ENCODE data around the gene GDI2. TPM values are rescaled to one million over a fixed set of nuclear protein-coding genes. Genes with fewer than 3 reads are reported as not detected.
"Not testable (repeated sequence)": the region's sequence is repeated elsewhere in the genome, so short reads cannot be mapped to it uniquely, and the experiment has no call there.

The GDI2 gene
- total RNA-seq, 1 donor from 2014 or later, result 164 TPM

DNA sequence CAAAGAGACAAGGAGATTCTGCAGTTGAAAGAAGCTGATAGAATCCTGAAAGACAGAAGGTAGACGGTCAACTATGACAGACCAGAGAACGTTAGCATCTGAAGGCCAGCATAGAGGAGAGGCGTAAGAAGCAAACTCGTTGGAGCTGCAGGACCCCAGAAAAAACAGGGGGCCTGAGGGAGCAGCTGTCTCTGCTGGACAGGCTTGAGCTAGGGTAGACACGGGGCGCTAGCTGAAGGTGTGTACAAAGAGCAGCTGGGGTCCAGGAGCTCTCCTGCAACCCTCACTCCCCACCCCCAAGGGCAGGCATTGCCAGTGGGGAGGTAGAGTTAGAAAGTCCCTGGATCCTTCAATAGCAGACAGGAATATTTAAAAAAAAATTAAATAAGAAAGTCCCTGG lies 14.6 kb upstream of the GDI2 start:
- ATAC-seq, result no peak

DNA sequence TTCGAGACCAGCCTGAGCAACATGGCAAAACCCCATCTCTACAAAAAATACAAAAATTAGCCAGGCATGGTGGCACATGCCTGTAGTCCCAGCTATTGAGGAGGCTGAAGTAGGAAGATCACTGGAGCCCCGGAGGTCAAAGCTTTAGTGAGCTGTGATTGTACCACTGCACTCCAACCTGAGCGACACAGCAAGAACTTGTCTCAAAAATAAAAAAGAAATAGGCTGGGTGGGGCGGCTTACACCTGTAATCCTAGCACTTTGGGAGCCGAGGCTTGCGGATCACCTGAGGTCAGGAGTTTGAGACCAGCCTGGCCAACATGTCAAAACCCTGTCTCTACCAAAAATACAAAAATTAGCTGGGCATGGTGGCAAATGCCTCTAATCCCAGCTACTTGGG lies 13.3 kb upstream of the GDI2 start:
- not testable (repeated sequence) for ATAC-seq

DNA sequence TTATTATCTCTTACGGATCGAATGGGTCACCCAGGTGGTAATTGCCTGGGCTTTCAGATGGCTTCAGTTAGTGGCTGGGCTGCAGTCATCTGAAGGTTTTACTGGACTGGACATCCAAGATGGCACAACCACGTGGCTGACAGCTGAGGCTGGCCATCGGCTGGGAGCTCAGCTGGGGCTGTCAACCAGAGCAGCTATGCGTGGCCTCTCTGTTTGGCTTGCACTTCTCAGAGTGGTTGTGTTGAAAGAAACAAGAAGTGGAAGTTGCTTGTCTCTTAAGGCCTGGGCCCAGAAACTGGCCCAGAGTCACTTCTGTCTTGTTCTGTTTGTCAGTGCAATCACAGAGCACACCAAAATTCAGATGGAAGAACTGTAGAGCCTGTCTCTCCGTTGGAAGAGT lies 5.7 kb upstream of the GDI2 start:
- ATAC-seq, result no peak

DNA sequence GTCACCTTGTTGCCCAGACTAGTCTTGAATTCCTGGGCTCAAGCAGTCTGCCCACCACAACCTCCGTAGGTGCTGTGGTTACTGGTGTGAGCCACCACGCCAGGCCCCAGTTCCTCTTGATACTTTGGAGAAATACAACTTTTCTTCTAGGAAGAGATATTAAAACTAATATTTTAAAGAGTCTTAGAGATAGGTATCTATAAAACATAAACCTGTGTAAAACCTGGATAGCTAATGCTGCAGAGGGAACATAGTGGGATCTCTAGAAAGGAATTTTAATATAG lies 4.8 kb upstream of the GDI2 start:
- ATAC-seq, result no peak

DNA sequence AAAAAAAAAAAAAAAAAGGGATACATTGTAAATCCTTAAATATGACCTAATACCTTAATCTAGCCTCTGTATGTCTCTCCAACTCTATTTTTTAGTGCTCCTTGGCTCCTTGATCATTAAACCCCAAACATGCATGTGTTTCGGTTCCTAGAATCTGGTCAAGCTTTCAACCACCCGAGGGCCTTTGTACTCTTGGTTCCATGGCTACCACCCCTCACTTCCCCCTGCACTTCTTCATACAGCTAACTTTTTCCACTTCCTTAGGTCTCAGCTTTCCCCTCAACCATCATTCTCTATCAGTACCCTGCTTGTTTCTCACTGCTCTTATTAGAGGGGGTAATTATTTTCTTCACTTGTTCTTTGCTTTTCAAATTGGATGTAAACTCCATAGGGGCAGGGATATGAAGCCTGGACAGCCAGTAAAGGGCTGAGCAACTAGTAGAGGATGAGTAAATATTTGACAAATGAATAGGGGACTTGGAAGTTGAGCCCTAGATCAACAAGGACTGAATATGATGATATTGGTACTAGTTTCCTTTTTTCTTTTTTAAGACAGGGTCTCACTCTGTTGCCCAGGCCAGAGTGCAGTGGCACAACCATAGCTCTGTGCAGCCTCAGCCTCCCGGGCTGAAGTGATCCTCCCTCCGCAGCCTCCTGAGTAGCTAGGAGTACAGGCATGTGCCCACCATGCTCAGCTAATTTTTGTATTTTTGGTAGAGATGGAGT lies 4.3 kb upstream of the GDI2 start:
- ATAC-seq, result no peak

DNA sequence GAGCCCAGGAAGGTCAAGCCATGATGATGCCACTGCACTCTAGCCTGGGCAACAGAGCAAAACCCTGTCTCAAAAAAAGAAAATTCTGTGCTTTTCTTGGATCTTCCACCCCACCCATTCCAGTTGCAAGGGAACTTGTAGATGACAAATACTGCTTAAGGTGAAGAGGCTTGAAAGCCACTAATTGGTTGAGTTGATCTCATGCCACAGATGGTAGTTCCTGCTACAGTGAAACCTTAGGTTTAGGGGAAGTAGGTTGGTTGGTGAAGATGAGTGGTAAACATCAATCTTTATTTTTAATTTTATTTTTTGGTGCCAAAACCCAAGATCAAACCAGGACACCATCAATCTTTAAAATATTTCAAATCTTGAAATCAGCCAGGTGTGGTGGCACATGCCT lies 2.9 kb upstream of the GDI2 start:
- no peak for ATAC-seq

DNA sequence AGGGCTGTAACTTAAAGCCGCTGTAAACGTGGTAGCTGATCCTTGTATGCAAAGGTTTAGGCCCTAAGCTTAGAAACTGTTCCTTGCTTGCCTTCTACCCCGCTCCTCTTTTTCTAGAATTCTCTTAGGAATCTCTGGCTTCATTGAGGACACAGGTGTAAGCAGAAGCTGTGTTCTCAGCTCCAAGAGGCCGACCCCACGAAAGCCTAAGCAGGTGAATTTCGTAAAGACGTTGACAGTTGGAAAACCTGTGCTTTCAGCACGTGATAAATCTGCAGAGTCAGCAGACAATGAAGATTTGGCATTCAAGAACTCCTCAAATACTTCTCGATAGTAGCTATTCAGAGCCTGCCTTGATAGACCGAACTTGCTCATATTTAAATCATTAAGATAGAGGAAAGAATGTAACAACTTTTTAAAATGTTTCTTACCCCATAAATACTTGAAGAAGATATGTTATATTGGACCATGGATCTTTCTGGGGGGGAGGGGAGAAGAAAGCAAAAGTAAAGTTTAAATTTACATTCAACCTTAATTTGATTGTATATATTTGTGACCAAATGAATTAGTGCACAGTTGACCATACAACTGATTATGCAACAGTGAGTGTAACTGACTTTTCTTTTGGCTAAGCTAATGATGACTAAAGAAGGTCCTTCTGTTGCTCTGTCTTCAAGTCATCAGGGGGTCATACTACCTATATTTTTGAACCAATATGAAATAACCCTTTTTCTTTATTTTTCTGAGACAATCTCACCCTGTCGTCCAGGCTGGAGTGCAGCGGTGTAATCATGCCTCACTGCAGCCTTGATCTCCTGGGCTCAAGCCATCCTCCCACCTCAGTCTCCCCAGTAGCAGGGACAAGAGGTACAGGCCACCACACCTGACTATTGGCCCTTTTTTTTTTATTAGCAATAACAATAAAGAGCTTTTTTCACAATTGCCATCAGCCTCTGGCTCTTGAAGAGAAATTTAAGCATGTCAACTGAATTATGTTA lies 1.2 kb upstream of the GDI2 start:
- no peak for ATAC-seq

DNA sequence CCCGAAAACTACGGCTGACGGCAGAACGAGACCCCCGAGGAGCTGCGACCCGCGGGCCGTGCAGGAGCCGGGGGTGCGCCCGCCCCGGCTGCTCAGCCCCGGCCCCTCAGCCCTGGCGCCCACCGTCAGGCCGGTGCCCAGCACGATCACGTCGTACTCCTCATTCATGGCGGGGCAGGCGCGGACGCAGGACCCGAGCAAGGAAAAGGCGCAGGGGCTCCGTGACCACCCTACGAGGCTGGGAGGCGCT lies 218 bp downstream of the GDI2 start:
- peak; percentile 30 for ATAC-seq

DNA sequence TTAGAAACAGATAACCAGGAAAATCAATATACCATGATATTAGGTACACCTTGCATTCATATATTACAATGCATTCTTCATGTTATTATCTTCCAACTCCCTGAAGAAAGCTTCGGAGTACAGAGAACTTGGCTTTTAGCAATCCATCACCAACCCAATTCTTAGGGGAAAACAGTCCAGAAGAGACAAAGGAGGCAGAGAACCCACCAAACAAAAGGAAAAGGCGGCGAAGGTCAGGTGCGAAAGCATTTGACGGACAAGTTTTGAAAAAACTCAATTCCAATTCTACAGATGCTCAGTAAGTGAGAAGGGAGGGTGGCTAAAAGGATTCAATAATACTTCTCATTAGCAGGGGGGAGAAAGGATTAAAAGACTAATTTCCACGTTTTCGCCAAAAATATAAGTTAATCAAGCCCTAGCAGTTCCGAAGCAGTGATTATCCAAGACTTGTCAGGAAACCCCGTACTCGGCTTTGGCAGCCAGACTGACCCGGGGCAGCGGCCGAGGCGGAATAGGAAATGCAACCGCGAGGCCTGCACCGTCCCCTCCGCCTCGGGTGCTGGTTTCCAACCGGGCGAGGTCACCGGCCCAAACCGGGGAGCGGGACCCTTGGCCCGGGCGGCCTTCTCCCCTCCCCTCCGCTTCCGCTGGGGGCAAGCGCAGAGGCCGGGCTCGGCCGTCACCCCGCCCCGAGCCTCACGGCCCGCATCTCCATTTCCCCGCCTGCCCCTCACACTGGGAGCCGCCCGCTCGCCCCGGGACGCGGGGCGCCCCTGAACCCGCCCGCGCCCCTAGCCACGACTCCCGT lies 747 bp downstream of the GDI2 start:
- ATAC-seq, result peak; percentile 42

DNA sequence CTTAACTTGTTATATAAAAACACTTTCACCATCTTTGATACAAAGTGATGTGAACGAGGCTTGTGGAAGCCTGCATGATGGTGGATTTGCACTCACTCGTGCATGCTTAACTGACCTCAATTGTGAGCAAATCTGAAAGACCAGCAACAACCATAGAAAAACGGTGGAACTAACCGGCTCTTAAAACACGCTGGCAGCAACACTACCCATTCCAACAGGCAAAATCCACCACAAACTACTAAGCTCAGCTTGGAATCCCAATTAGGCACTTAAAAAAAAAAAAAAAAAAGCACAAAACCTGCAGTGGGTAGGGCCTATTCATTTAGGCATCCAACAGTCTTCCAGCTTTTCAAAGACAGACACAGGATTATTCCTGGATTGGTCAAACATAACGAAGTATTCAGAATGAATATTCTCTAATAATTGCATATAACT lies 1.8 kb downstream of the GDI2 start:
- ATAC-seq, result no peak

DNA sequence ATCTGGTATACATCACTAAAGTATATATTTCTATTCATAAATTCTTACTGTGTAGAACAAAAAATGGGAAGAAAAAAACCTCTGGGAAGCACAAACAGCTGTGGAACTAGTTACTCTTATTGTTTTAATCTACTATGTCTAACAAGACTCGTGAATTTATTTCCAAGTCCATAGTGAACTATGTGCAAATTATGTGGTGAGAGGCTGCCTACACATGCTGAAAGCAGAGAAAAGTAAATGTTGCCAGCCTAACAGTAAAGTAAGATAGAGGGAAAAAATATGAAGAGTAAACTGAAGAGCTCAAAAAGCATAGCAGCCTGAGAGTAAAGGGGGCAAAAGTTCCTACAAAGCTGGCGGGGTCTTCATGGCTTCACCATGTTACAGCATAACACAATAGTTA lies 3.0 kb downstream of the GDI2 start:
- ATAC-seq, result no peak

DNA sequence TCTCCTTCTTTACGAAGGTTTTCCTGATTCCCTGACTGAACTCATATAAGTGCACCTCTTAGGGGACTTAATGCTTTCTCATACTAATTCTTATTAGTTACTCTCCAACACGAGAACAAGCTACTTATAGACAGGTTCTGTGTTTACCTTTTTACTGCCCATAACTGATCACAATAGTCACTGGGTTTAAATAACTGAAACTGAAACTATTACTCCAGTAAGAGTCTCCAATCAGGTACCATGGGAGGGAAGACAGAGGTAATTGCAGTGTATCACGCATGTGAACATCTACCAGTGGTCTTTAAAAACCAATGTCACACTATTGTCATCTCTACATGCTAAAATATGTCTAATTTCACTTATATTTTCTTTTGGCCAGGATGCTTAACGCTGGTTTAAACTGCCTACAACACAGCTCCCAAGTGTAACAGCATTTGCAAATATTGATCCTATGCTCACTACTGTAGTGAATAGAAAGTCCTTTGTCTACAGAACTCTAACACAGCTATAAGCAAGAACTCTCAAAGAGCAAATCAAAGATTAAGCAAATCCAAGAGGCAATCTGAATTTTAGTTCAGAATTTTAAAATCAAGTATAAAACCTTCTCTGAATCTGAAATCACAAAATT lies 3.6 kb downstream of the GDI2 start:
- ATAC-seq, result no peak

DNA sequence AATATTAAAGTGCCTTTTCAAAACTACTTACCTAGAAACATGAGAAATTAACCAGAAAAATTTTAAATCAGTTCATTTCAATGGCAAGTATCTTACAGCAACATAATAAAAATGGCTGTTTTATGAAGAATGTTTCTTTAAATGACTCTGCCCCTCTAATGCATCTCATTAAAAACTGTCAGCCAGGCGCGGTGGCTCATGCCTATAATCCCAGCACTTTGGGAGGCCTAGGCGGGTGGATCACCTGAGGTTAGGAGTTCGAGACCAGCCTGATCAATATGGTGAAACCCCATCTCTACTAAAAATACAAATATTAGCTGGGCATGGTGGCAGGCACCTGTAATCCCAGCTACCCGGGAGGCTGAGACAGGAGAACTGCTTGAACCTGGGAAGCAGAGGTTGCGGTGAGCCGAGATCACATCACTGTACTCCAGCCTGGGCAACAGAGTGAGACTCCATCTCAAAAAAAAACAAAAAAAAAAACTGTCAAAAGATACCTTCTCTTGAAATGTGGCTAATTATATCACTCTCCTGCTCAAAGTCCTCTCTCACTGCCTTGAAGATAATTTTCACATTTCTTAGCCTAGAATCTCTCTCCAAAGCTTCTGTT lies 4.3 kb downstream of the GDI2 start:
- ATAC-seq, result not testable (repeated sequence)

DNA sequence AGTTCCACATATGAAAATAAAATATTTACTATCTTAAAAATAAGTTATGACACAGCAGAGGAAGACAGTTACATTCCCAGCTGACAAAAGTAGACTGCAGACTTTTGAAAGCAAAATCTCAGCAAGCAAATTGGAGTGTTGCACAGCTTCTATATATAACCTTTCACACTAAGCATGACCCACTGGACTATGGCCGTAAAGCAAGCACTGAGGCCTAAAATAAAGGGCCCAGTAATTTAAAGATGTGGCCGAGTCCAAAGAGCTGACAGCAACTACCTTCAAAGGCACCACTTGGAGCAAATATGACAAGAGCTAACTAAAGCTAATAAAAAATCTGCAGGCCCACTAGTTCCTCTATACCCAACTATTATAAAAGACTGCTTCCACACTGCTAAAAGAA lies 6.5 kb downstream of the GDI2 start:
- ATAC-seq, result no peak

DNA sequence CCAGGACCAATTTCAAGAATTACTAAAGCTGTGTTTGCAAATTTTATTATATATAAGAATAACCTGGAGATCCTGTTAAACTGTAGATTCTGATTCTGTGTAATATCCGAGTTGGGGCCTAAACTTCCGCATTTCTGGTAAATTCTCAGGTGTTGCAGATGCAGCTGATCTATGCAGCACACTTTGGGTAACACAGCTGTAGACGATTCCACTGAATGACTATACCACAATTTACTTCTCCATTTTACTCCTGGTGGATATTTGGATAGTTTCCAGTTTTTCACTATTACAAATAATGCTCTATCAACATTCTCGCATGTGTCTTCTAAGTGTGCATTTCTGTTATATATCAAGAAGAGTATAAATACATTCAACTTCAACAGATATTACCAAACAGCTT lies 7.5 kb downstream of the GDI2 start:
- ATAC-seq, result no peak

DNA sequence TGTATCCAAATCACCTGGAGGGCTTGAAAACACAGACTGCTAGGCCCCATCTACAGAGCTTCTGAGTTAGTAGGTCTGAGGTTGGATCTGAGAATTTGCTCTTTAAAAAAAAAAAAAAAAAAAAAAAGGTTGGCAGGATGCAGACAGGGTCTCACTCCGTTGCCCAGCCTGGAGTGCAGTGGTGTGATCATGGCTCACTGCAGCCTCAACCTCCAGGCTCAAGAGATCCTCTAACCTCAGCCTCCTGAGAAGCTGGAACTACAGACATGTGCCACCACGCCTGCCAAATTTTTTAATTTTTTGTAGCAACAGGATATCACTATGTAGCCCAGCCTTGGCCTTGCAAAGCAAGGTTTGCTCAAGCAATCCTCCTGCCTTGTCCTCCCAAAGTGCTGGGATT lies 8.0 kb downstream of the GDI2 start:
- ATAC-seq, result no peak

DNA sequence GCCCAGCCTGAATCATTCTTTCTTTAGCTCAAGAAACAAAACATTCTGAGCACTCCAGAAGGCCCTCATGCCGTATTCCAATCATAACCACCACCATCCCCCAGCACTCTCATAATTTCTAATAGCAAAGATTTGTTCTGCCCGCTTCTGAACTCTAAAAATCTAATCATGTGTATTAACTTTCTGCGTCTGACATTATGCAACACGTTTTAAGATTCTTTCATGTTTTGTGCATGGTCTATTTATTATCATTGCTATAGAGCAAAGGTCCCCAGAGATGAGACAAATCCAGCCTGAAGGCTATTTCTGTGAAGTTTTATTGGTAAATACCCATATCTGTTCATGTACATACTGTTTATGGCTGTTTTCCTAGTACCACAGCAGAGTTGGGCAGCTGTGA lies 8.8 kb downstream of the GDI2 start:
- no peak for ATAC-seq

DNA sequence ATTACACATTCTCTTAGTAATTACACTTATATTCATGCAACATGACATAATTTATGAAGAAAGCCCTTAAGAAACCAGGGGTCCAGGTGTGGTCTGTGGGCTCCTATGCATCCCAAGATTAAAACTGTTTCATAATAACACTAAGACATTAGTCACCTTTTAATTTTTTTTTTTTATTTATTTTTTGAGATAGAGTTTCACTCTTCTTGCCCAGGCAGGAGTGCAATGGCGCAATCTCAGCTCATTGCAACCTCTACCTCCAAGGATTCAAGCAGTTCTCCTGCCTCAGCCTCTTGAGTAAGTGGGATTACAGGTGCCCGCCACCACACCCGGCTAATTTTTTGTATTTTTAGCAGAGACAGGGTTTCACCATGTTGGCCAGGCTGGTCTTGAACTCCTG lies 12.5 kb downstream of the GDI2 start:
- no peak for ATAC-seq

DNA sequence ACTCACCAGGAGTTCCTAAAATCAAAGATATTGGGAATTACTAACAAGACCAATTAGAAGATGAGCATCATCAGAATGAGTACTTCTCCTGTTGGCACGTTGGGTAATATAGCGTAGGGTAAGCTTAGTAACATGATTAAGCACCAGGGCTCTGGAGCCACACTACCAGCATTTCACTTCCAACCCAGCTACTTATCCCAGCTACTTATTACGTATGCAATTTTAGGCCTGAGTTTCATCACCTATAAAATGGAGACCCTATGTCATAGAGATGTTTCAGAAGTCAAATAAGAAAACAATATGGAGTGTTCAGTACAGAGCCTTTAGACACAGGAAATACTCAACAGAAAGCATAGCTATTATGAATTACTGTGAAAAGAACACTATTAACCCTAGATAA lies 19.0 kb downstream of the GDI2 start:
- ATAC-seq, result no peak

DNA sequence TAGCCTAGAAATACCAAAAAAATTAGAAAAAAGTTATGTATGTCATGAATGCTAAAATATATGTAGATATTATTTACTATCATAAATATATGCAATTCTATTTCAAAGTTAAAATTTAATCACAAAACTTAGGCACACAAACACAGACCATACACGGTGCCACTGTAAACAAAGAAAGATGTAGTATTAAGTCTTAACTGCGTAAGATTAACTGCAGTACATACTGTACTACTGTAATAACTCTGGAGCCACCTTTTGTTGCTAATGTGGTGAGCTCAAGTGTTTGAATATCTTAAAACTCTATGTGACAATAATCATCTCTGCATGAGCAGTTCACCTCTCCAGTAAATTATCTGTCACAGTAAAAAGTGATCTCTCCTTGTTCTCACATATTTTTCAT lies 23.6 kb downstream of the GDI2 start:
- ATAC-seq, result no peak

DNA sequence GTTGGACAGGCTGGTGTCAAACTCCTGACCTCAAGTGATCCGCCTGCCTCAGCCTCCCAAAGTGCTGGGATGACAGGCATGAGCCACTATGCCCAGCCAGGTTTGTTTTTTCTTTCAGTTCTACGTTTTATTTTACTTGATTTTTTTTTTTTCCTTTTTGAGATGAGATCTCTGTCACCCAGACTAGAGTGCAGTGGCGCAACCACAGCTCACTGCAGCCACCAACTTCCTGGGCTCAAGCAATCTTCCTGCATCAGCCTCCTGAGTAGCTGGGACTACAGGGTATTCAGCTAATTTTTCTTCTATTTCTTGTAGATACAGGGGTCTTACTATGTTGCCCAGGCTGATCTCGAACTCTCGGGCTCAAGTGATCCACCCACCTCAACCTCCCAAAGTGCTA lies 24.3 kb downstream of the GDI2 start:
- ATAC-seq, result no peak

DNA sequence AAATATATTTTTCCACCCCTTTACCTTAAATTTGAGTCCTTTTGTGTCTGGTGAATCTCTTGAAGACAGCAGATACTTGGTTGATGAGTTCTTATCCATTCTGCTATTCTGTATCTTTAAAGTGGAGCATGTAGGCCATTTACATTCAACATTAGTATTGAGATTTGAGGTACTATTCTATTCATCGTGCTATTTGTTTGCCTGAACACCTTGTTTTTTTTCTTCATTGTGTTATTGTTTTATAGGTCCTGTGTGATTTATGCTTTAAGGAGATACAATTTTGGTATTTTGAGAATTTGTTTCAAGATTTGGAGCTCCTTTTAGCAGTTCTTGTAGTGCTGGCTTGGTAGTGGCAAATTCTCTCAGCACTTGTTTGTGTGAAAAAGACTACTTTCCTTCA lies 29.9 kb downstream of the GDI2 start:
- ATAC-seq, result no peak

DNA sequence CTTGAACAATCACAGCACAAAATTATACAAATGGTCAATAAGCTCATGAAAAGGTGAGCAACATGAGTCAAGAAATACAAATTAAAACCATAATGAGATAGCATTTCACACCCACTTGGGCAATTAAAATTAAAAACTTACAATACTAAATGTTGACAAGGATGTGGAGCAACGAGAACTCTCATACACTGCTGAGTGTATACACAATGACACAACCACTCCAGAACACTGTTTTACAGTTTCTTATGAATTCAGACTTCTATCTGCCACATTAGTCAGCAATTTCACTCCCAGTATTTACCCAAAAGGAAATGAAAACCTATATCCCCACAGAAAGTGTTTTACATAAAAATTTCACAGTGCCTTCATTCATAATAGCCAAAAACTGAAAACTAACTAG lies 31.1 kb downstream of the GDI2 start:
- no peak for ATAC-seq
